H9 (cell line): ENCODE results near the gene GALT. TPM values are rescaled to one million over a fixed set of nuclear protein-coding genes. Genes with fewer than 3 reads are reported as not detected.

Experiments
- DNase-seq: peaks from one replicate; pipeline ENCODE4 v3.0.0-alpha.2; 2017
- H2AFZ ChIP-seq: one replicate; pipeline ENCODE4 v1.6.1; 2013; ENCODE audit warnings: mild to moderate bottlenecking, low read length, control low read depth, moderate library complexity
- H2AK5ac ChIP-seq: 2 replicates; pipeline ENCODE4 v1.6.1; 2013; ENCODE audit warnings: low read length, control low read depth, mixed read lengths; ENCODE audit not compliant: insufficient read length
- H2BK120ac ChIP-seq: one replicate; pipeline ENCODE4 v1.6.1; 2013; ENCODE audit warnings: low read depth, mild to moderate bottlenecking, low read length, control low read depth, inconsistent platforms; ENCODE audit not compliant: poor library complexity, severe bottlenecking
- H2BK12ac ChIP-seq: 2 replicates; pipeline ENCODE4 v1.6.1; 2013; ENCODE audit warnings: low read length, control low read depth, mixed read lengths, low read depth; ENCODE audit not compliant: insufficient read length
- H2BK15ac ChIP-seq: 2 replicates; pipeline ENCODE4 v1.6.1; 2013; ENCODE audit warnings: low read depth, low read length, control low read depth
- H2BK20ac ChIP-seq: one replicate; pipeline ENCODE4 v1.6.1; 2013; ENCODE audit warnings: low read depth, mild to moderate bottlenecking, low read length, control low read depth, inconsistent platforms; ENCODE audit not compliant: poor library complexity, severe bottlenecking
- H2BK5ac ChIP-seq: 2 replicates; pipeline ENCODE4 v1.6.1; 2013; ENCODE audit warnings: low read length, control low read depth, mixed read lengths; ENCODE audit not compliant: insufficient read length
- H3K14ac ChIP-seq: 2 replicates; pipeline ENCODE4 v1.6.1; 2013; ENCODE audit warnings: low read length, control low read depth; ENCODE audit not compliant: insufficient read depth
- H3K18ac ChIP-seq: 2 replicates; pipeline ENCODE4 v1.6.1; 2013; ENCODE audit warnings: low read depth, mild to moderate bottlenecking, mixed read lengths, low read length, control low read depth; ENCODE audit not compliant: insufficient read length
- H3K23ac ChIP-seq: 2 replicates; pipeline ENCODE4 v1.6.1; 2013; ENCODE audit warnings: low read length, control low read depth, mixed read lengths, low read depth; ENCODE audit not compliant: insufficient read length
- H3K23me2 ChIP-seq: 2 replicates; pipeline ENCODE4 v1.6.1; 2013; ENCODE audit warnings: low read depth, mild to moderate bottlenecking, mixed read lengths, low read length, control low read depth; ENCODE audit not compliant: insufficient read length, poor library complexity, severe bottlenecking
- H3K27ac ChIP-seq: 2 replicates; pipeline ENCODE4 v1.5.1; 2013; ENCODE audit warnings: low read length, control low read depth, mixed read lengths, low read depth; ENCODE audit not compliant: insufficient read length
- H3K27me3 ChIP-seq: 2 replicates; pipeline ENCODE4 v1.6.1; 2013; ENCODE audit warnings: low read length, control low read depth, inconsistent platforms; ENCODE audit not compliant: insufficient read depth
- H3K4ac ChIP-seq: 2 replicates; pipeline ENCODE4 v1.6.1; 2013; ENCODE audit warnings: low read depth, mild to moderate bottlenecking, control low read depth, inconsistent platforms, low read length, moderate library complexity
- H3K4me1 ChIP-seq: 2 replicates; pipeline ENCODE4 v1.6.1; 2013; ENCODE audit warnings: low read length, control low read depth, inconsistent platforms; ENCODE audit not compliant: insufficient read depth
- H3K4me2 ChIP-seq: 2 replicates; pipeline ENCODE4 v1.6.1; 2013; ENCODE audit warnings: low read length, control low read depth, mixed read lengths; ENCODE audit not compliant: insufficient read length, insufficient read depth
- H3K56ac ChIP-seq: 2 replicates; pipeline ENCODE4 v1.6.1; 2013; ENCODE audit warnings: low read depth, mild to moderate bottlenecking, mixed read lengths, low read length, control low read depth; ENCODE audit not compliant: insufficient read length
- H3K79me1 ChIP-seq: 2 replicates; pipeline ENCODE4 v1.6.1; 2013; ENCODE audit warnings: low read depth, mild to moderate bottlenecking, moderate library complexity, low read length, control low read depth, inconsistent platforms; ENCODE audit not compliant: insufficient read depth, poor library complexity, severe bottlenecking
- H3K79me2 ChIP-seq: 2 replicates; pipeline ENCODE4 v1.6.1; 2013; ENCODE audit warnings: low read length, control low read depth, inconsistent platforms; ENCODE audit not compliant: insufficient read depth
- H3K9ac ChIP-seq: 2 replicates; pipeline ENCODE4 v1.6.1; 2013; ENCODE audit warnings: low read length, control low read depth, mixed read lengths; ENCODE audit not compliant: insufficient read length; ENCODE audit errors: extremely low read depth
- H3K9me3 ChIP-seq: one replicate; pipeline ENCODE4 v1.6.1; 2013; ENCODE audit warnings: low read depth, low read length, inconsistent platforms; ENCODE audit not compliant: control insufficient read depth
- H3T11ph ChIP-seq: one replicate; pipeline ENCODE4 v1.6.1; 2013; ENCODE audit warnings: mild to moderate bottlenecking, low read length, control low read depth, inconsistent platforms
- H4K20me1 ChIP-seq: one replicate; pipeline ENCODE4 v1.6.1; 2013; ENCODE audit not compliant: control insufficient read depth, insufficient read length, insufficient read depth
- H4K5ac ChIP-seq: 2 replicates; pipeline ENCODE4 v1.6.1; 2013; ENCODE audit warnings: low read depth, mild to moderate bottlenecking, mixed read lengths, low read length, control low read depth; ENCODE audit not compliant: insufficient read length
- H4K8ac ChIP-seq: replicated peaks from 2 replicates; pipeline ENCODE4 v1.6.1; 2013; ENCODE audit warnings: low read length, control low read depth, mixed read lengths, low read depth; ENCODE audit not compliant: insufficient read length
- H4K91ac ChIP-seq: 2 replicates; pipeline ENCODE4 v1.6.1; 2013; ENCODE audit warnings: low read depth, mild to moderate bottlenecking, moderate library complexity, mixed read lengths, low read length, control low read depth; ENCODE audit not compliant: insufficient read length
- H3K27ac Mint-ChIP-seq, 3 experiments: 2 replicates in 2 of 3; 3 replicates in 1 of 3; pipeline ENCODE4 v1.8.0; 2020 to 2021; ENCODE audit warnings: mixed read lengths in 3 of 3, mild to moderate bottlenecking in 1 of 3, moderate library complexity in 1 of 3
- H3K27me3 Mint-ChIP-seq: 2 replicates; pipeline ENCODE4 v1.8.0; 2021; ENCODE audit warnings: low read depth, mild to moderate bottlenecking, moderate library complexity, mixed read lengths
- H3K36me3 Mint-ChIP-seq, 3 experiments: 2 replicates in 2 of 3; 3 replicates in 1 of 3; pipeline ENCODE4 v1.8.0; 2020 to 2021; ENCODE audit warnings: low read depth in 3 of 3, mixed read lengths in 3 of 3; ENCODE audit not compliant: insufficient read depth in 1 of 3
- H3K4me1 Mint-ChIP-seq, 2 experiments: 2 replicates each; pipeline ENCODE4 v1.8.0; 2020; ENCODE audit warnings: mixed read lengths in 2 of 2
- H3K4me3 Mint-ChIP-seq, 2 experiments: 2 replicates in 1 of 2; 3 replicates in 1 of 2; pipeline ENCODE4 v1.8.0; 2020 to 2021; ENCODE audit warnings: mild to moderate bottlenecking in 2 of 2, mixed read lengths in 2 of 2, moderate library complexity in 1 of 2
- H3K9me3 Mint-ChIP-seq, 2 experiments: 2 replicates in 1 of 2; 3 replicates in 1 of 2; pipeline ENCODE4 v1.8.0; 2020; ENCODE audit warnings: mild to moderate bottlenecking in 2 of 2, mixed read lengths in 2 of 2, moderate library complexity in 1 of 2
- CTCF ChIP-seq: fragments of 200-600 bp; sonication (generic); conservative IDR thresholded peaks from 3 replicates; pipeline ENCODE4 v1.8.0; 2021; ENCODE audit warnings: antibody characterized with exemption, mild to moderate bottlenecking
- WGBS: extraction: QIAGEN DNeasy Blood & Tissue Kit; methylation state at CpG from one replicate; pipeline ENCODE4 v1.1.7; 2013; ENCODE audit warnings: missing lambda C conversion rate, low lambda C conversion rate, mixed read lengths; ENCODE audit not compliant: insufficient read length; ENCODE audit errors: extremely low coverage; 5-methylcytosine and 5-hydroxymethylcytosine counted together
- total RNA-seq: library from RNA; stranded (reverse); gene quantifications from 2 replicates; pipeline ENCODE4 v1.2.1, GENCODE V29; 2021

Gene GALT
- total RNA-seq, 1 experiment from 2014 or later: 41.5 TPM

- H3K9me3 Mint-ChIP-seq: peaks cover 0 to 3% of the 10 kb centered on the region in 2 experiments; a peak in 2 of 5 replicates
Observed at GRCh38 chr9:34633851-34634550, 12.5 kb upstream of the GALT start.

More at GRCh38 chr9:34633851-34634550, 12.5 kb upstream of the GALT start:
- Histone ChIP-seq H3K4ac (no peak overlapping the region), H3K9me3 (no peaks in the 10 kb centered on the region), H2BK20ac (no peak overlapping the region), H2AK5ac (no peak overlapping the region), H3K27ac (no peak overlapping the region), H3K27me3 (peaks cover 19% of the 10 kb centered on the region), H3K23me2 (peaks cover 16% of the 10 kb centered on the region), H3K79me1 (no peaks in the 10 kb centered on the region), H3K18ac (no peak overlapping the region), H3K4me2 (no peak overlapping the region), H2AFZ (no peak overlapping the region), H3K14ac (no peak overlapping the region), H2BK15ac (no peak overlapping the region), H4K91ac (no peak overlapping the region), H3K4me1 (peaks cover 4% of the 10 kb centered on the region; the same call in 1 of the 2 replicates), H4K20me1 (no peaks in the 10 kb centered on the region), H4K5ac (no peak overlapping the region), H3T11ph (no peak overlapping the region), H2BK120ac (no peak overlapping the region), H2BK5ac (no peak overlapping the region), H3K23ac (no peak overlapping the region), H3K9ac (no peak overlapping the region), H4K8ac (no peak overlapping the region), H3K79me2 (no peaks in the 10 kb centered on the region; the same call in 1 of the 2 replicates), H2BK12ac (no peak overlapping the region), H3K56ac (no peak overlapping the region)
- Mint-ChIP-seq H3K27ac (no peak overlapping the region), H3K36me3 (peaks cover 2 to 15% (median 10%) of the 10 kb centered on the region in 3 experiments; a peak in 6 of 7 replicates), H3K4me1 (peaks cover 28 to 41% of the 10 kb centered on the region in 2 experiments), H3K27me3 (peaks cover 50% of the 10 kb centered on the region), H3K4me3 (no peak overlapping the region; a peak in 1 of 5 replicates)
- TF ChIP-seq CTCF: peak; percentile 92
- no CpG with 5 or more reads among the region's 3 CpGs for WGBS
- peak; percentile 77 for DNase-seq
